GM15510 (cell line): Measurements from ENCODE around the gene SPATA2L.

Experiments used
- POLR2A ChIP-seq: IDR thresholded peaks from 3 replicates; pipeline ENCODE4 v1.6.1; 2011; ENCODE audit warnings: borderline replicate concordance; ENCODE audit not compliant: insufficient read length; ENCODE audit errors: extremely low read depth

The SPATA2L gene

GRCh38 chr16:89717688-89718505 is 16.4 kb upstream of the SPATA2L start:
- TF ChIP-seq POLR2A = no peak

GRCh38 chr16:89716916-89717687 is 15.6 kb upstream of the SPATA2L start:
- no peak for TF ChIP-seq POLR2A

GRCh38 chr16:89716493-89716892 is 15.0 kb upstream of the SPATA2L start:
- TF ChIP-seq POLR2A = no peak

GRCh38 chr16:89712274-89712781 is 10.8 kb upstream of the SPATA2L start:
- no peak for TF ChIP-seq POLR2A

- TF ChIP-seq POLR2A = peak; percentile 80
Observed at GRCh38 chr16:89711601-89712273, 10.2 kb upstream of the SPATA2L start.

- no peak for TF ChIP-seq POLR2A
Observed at GRCh38 chr16:89710709-89711564, 9.4 kb upstream of the SPATA2L start.

GRCh38 chr16:89709716-89710432 is 8.4 kb upstream of the SPATA2L start:
- no peak for TF ChIP-seq POLR2A

GRCh38 chr16:89709166-89709565 is 7.7 kb upstream of the SPATA2L start:
- no peak for TF ChIP-seq POLR2A

- TF ChIP-seq POLR2A = no peak
Observed at GRCh38 chr16:89708481-89708931, 7.0 kb upstream of the SPATA2L start.

- no peak for TF ChIP-seq POLR2A
Observed at GRCh38 chr16:89707695-89708094, 6.2 kb upstream of the SPATA2L start.

GRCh38 chr16:89706518-89707260 is 5.2 kb upstream of the SPATA2L start:
- no peak for TF ChIP-seq POLR2A

- TF ChIP-seq POLR2A = no peak
Observed at GRCh38 chr16:89705006-89705405, 3.5 kb upstream of the SPATA2L start.

- TF ChIP-seq POLR2A = no peak
Observed at GRCh38 chr16:89704281-89704680, 2.8 kb upstream of the SPATA2L start.

- no peak for TF ChIP-seq POLR2A
Observed at GRCh38 chr16:89700649-89701424, 668 bp downstream of the SPATA2L start.
